ENCODE measurements around the gene AKAP9. TPM values are rescaled to one million over a fixed set of nuclear protein-coding genes. Genes with fewer than 3 reads are reported as not detected.

Gene AKAP9
- total RNA-seq, 1 experiment from 2014 or later = 71.3 TPM

GRCh38 chr7:92115821-92116220 lies 175.2 kb downstream of the AKAP9 start:
- CTCF ChIA-PET = no interaction called here
- intact Hi-C loops (cut with micrococcal nuclease; ENCODE audit: unreplicated experiment) = no loop called here
- Histone ChIP-seq H4K20me1 (ENCODE audit: insufficient read depth) (peaks cover 17% of the 10 kb centered on the region), H3K4me3 (no peak overlapping the region), H3K27me3 (ENCODE audit: insufficient read depth, low read depth) (no peaks in the 10 kb centered on the region), H3K36me3 (ENCODE audit: low read depth) (peaks cover 37% of the 10 kb centered on the region), H3K27ac (no peak overlapping the region), H2AFZ (no peak overlapping the region), H3F3A (ENCODE audit: insufficient read depth, low read depth) (peaks cover 9% of the 10 kb centered on the region; the same call in 1 of the 2 replicates), H3K9me2 (ENCODE audit: insufficient read depth) (no peaks in the 10 kb centered on the region), H3K4me1 (replicated peaks; ENCODE audit: insufficient read depth) (no peaks in the 10 kb centered on the region), H3K79me2 (ENCODE audit: low read depth) (peaks cover 22% of the 10 kb centered on the region), H3K9me3 (ENCODE audit: insufficient read depth, low read depth) (no peaks in the 10 kb centered on the region), H3K4me2 (no peak overlapping the region)
- POLR2A ChIA-PET (ENCODE audit: unreplicated experiment) = interaction anchor here (0.6 kb wide), 1 partner anchor 10 kb away, joined by 6 read pairs; no protein-coding TSS in a partner anchor
- BruUV-seq (replicated peaks) = no TSS peak
- TF ChIP-seq, protein P1, sequence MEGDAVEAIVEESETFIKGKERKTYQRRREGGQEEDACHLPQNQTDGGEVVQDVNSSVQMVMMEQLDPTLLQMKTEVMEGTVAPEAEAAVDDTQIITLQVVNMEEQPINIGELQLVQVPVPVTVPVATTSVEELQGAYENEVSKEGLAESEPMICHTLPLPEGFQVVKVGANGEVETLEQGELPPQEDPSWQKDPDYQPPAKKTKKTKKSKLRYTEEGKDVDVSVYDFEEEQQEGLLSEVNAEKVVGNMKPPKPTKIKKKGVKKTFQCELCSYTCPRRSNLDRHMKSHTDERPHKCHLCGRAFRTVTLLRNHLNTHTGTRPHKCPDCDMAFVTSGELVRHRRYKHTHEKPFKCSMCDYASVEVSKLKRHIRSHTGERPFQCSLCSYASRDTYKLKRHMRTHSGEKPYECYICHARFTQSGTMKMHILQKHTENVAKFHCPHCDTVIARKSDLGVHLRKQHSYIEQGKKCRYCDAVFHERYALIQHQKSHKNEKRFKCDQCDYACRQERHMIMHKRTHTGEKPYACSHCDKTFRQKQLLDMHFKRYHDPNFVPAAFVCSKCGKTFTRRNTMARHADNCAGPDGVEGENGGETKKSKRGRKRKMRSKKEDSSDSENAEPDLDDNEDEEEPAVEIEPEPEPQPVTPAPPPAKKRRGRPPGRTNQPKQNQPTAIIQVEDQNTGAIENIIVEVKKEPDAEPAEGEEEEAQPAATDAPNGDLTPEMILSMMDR (conservative IDR thresholded peaks at IDR 0.05) = no peak
- TF ChIP-seq EZH2 (IDR thresholded peaks at IDR 0.05; ENCODE audit: low read depth) = no peak
- DNase-seq = no peak

GRCh38 chr7:92116949-92117348 lies 176.3 kb downstream of the AKAP9 start:
- H3F3A ChIP-seq (ENCODE audit: insufficient read depth, low read depth) = peaks cover 9% of the 10 kb centered on the region; the same call in 1 of the 2 replicates
- H3K36me3 ChIP-seq (ENCODE audit: low read depth) = peaks cover 44% of the 10 kb centered on the region
- POLR2A ChIA-PET (ENCODE audit: unreplicated experiment) = no interaction called here
- H3K4me1 ChIP-seq (replicated peaks; ENCODE audit: insufficient read depth) = no peaks in the 10 kb centered on the region
- peaks cover 22% of the 10 kb centered on the region for H3K79me2 ChIP-seq (ENCODE audit: low read depth)
- H3K27ac ChIP-seq = no peak overlapping the region
- TF ChIP-seq, protein P1 (conservative IDR thresholded peaks at IDR 0.05) = no peak
- TF ChIP-seq EZH2 (IDR thresholded peaks at IDR 0.05; ENCODE audit: low read depth) = no peak
- peaks cover 18% of the 10 kb centered on the region for H4K20me1 ChIP-seq (ENCODE audit: insufficient read depth)
- DNase-seq = no peak
- intact Hi-C loops (cut with micrococcal nuclease; ENCODE audit: unreplicated experiment) = no loop called here
- no peak overlapping the region for H3K4me2 ChIP-seq
- H3K27me3 ChIP-seq (ENCODE audit: insufficient read depth, low read depth) = no peaks in the 10 kb centered on the region
- CTCF ChIA-PET = no interaction called here
- no TSS peak for BruUV-seq (replicated peaks)
- H3K4me3 ChIP-seq = no peak overlapping the region
- H3K9me3 ChIP-seq (ENCODE audit: insufficient read depth, low read depth) = no peaks in the 10 kb centered on the region
- H2AFZ ChIP-seq = no peak overlapping the region
- no peaks in the 10 kb centered on the region for H3K9me2 ChIP-seq (ENCODE audit: insufficient read depth)

DNA sequence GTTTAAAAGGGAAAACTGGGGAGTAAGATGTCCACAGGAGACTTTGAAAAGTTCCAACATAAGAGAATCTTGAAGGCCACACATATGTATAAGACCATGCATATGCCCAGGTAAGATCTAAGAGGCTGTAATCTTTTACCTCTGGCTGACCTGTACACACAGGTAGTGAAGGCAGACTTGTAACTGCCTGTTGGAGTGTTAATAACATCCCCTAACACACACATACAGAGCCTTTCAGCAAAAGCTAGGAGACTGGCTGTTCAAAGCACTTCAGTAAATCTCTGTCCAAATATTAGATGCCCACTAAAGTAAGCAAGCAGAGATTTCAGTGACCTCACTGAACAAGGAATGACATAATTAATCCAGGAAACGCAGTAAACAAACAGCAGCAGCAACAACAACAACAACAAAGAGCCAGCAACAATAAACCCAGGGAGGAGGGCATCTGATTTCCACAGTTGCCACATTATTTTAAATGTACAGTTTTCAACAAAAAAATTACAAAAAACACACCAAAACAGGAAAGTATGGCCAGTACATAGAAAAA lies 178.6 kb downstream of the AKAP9 start:
- no TSS peak for BruUV-seq (replicated peaks)
- Histone ChIP-seq H3K4me2 (no peak overlapping the region), H3K4me3 (no peak overlapping the region), H4K20me1 (ENCODE audit: insufficient read depth) (peaks cover 33% of the 10 kb centered on the region), H2AFZ (no peak overlapping the region), H3K27ac (no peak overlapping the region), H3K9me2 (ENCODE audit: insufficient read depth) (no peaks in the 10 kb centered on the region), H3K27me3 (ENCODE audit: insufficient read depth, low read depth) (no peaks in the 10 kb centered on the region), H3F3A (ENCODE audit: insufficient read depth, low read depth) (peaks cover 9% of the 10 kb centered on the region; the same call in 1 of the 2 replicates), H3K36me3 (ENCODE audit: low read depth) (peaks cover 47% of the 10 kb centered on the region), H3K79me2 (ENCODE audit: low read depth) (peaks cover 22% of the 10 kb centered on the region), H3K4me1 (replicated peaks; ENCODE audit: insufficient read depth) (no peaks in the 10 kb centered on the region), H3K9me3 (ENCODE audit: insufficient read depth, low read depth) (no peaks in the 10 kb centered on the region)
- DNase-seq = no peak
- TF ChIP-seq, protein P1 (conservative IDR thresholded peaks at IDR 0.05) = no peak
- no peak for TF ChIP-seq EZH2 (IDR thresholded peaks at IDR 0.05; ENCODE audit: low read depth)
- ChIA-PET CTCF (no interaction called here), POLR2A (ENCODE audit: unreplicated experiment) (interaction anchor here (0.6 to 0.7 kb wide), 2 partner anchors 110 to 329 kb away, joined by 3 read pairs; no protein-coding TSS in a partner anchor)
- intact Hi-C loops (cut with micrococcal nuclease; ENCODE audit: unreplicated experiment) = no loop called here

All from PC-9 (cell line).